GM19099 (cell line): ENCODE measurements around the gene SERTAD2.

Experiments
- POLR2A ChIP-seq: IDR thresholded peaks from 3 replicates; pipeline ENCODE4 v1.6.1; 2011; ENCODE audit warnings: low read depth; ENCODE audit not compliant: insufficient read length; ENCODE audit errors: extremely low read depth

SERTAD2 gene

DNA sequence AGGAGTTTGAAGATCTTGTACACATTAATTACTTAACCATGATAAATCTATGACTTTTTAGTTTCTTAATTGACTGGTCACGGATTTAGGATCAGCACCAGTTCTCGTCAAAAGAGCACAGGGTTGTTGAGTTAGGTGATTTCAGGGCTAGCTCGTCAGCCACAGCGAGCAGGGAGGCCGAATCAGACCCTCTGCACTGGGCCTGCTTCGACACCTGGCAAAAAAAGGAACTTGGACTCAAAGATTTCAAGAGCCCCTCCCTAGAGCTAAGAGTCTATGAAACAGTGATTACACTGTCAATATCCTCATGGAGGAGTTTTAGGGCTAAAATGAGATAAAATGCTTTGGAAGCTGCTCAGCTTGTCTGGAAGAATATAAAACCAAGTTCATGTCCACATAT lies 4.6 kb upstream of the SERTAD2 start:
- peak; percentile 30 for TF ChIP-seq POLR2A

DNA sequence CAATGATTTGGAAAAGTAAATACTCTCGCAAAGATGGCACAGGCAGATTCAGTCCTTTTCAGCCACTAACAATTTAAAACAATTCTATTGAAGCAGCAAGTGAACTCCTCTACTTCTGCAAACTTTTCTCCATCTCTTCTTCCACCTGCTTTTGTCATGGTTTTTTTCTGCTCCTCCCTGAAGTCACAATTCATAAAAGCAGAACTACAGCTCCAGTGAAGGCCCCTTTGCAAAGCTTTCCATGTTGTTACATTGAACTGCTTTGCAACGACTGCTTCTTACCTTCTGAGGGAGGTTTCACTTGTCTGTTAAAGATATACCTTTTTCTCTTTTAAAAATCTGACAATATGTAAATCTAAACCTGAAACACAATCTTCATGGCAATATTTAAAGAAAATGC lies 3.7 kb upstream of the SERTAD2 start:
- TF ChIP-seq POLR2A: peak; percentile 15

DNA sequence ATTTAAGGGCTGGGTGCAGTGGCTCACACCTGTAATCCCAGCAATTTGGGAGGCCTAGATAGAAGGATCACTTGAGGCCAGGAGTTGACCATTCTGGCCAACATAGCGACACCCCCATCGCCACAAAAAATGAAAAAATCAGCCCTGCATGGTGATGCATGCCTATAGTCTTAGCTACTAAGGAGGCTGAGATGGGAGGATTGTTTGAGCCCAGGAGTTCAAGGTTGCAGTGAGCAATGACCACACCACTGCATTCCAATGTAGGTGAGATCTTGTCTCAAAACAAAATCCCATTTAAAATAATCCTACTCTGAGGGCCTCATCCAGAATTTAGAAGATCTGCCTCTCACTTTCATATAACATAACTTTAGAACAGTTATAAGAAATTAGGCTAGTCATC lies 2.7 kb upstream of the SERTAD2 start:
- TF ChIP-seq POLR2A: no peak

GRCh38 chr2:64655873-64656272 lies 2.2 kb upstream of the SERTAD2 start:
- no peak for TF ChIP-seq POLR2A

- TF ChIP-seq POLR2A: no peak
Measured at GRCh38 chr2:64655018-64655664, 1.4 kb upstream of the SERTAD2 start.

DNA sequence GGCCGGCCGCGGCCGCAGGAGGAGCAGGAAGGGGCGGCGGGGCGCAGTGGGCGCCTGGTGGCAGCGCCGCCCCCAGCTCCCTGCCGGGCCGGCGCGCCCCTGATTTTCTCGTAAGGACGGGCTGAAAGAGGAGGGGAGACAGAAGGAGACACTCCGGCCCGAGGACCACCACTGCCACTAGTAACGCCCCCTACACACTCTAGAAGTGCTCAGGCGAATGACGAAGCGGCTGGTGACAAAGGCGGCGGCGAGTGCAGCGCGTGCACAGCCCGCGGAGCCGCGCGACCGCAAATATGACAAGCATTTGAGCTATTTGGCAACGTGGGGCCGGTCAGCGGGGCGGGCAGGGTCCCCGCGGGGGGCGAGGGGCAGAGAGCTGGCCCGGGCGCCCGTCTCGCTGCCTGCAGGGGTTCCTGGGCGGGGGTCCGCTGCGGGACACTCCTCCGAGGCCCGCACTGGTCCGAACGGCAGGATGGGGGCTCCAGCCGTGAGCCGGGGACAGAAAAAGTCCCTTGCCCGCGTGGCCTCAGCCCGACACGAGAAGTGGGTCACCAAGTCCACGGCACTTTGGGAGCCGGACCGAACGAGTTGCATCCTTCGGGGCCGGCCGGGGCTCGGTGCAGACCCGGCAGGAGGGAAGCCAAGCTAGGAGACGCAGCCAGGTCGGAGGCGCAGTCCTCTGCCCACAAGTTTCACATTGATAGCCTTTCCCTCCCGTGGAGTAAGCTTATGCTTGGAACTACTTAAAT lies 524 bp upstream of the SERTAD2 start:
- TF ChIP-seq POLR2A: peak; percentile 75

DNA sequence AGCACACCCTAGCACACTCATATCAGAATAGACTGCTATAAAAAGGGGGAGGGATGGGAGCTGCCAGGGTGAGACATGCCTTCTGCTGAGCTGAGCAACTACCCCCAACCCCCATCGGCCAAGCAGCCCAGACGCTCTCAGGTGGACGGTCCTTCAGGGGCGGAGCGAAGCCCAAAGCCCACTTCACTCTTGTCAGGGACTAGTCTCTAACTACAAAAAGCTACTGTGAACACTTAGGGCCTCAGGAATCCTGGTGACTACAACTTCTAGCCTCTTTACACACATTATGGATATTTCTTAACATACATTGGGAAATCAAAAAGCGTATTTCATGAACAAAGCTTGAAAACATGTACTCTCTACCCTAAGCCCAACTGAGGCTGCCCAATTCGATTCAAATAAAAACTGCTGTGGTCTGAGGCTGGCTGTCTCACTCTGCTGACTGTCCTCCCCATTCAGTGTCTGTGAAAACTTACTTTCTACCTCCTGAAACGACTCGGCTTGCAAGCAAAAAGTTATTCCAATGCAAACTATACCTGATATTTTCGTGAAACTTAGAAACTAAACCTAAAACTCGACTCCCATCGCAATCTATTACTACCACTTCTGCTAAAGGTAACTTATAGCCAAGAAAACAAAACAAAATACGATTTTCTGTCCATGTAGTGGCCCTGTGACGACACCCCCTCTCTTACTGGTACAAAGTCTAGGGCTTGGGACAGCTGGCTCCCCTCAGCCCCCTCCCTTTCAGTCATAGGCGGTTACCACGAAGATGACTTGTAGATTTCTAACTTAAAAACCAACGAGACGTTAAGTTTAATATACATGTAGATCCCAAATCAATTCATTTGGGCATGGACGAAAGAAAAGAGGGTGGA lies 1.2 kb downstream of the SERTAD2 start:
- TF ChIP-seq POLR2A: no peak

DNA sequence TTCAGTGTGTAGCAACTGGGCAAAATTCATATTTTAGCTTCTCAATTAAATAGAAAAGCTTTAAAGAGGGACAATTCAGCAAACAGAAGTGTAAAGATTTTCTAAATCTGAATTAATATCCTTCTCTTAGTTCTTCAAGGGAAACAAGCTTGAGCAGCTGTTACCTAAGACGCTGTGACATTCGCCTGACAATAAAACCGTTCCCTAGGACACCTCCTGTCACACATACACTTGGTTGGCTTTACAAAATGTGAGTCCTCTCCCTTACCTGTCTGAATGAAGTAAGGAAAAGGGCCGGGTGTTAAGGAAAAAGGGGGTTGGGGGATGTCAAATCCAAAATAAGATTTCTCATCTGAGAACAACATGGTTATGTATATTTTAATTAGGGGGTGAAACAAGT lies 2.1 kb downstream of the SERTAD2 start:
- TF ChIP-seq POLR2A: no peak

GRCh38 chr2:64650722-64651338 lies 2.9 kb downstream of the SERTAD2 start:
- TF ChIP-seq POLR2A: no peak

DNA sequence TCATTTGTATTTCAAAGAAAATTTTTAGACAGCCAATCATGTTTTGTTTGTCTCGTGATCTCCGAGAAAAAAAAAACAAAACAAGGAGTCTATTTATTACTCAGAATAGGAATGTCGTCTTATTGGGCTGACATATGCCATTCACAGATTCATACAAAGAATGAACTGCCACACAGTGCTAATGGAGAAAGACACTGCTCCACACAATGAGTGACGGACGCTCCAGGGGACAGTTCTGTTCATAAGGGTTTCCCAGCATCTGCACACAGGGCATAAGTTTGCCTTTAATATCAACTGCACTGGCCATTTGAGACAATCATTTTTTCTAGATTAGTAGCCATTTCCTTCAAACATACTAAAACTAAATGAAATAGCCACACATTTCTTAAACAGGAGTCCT lies 3.4 kb downstream of the SERTAD2 start:
- no peak for TF ChIP-seq POLR2A

- no peak for TF ChIP-seq POLR2A
Measured at GRCh38 chr2:64649626-64650025, 4.1 kb downstream of the SERTAD2 start.

DNA sequence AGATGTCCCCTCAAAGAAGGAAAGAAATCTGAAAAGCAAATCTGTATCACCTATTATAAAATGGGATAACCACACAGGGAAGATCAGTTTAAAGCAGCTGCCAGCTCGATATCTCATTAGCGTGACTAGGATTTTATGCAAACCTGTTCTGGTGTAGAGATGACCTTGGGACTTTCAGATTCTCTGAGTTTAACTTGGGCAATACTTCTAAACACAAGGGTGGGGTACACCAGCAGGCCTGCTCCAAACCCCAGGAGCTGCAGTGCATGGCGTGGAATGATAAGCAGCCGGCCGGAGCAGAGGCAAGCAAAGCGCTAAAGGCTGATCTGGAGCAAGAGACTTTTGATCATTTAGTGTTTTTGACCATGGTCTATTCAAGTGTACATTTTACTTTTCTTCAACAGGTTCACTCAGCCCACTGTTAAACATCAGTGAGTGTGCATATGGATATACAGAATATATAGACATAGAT lies 4.7 kb downstream of the SERTAD2 start:
- no peak for TF ChIP-seq POLR2A

DNA sequence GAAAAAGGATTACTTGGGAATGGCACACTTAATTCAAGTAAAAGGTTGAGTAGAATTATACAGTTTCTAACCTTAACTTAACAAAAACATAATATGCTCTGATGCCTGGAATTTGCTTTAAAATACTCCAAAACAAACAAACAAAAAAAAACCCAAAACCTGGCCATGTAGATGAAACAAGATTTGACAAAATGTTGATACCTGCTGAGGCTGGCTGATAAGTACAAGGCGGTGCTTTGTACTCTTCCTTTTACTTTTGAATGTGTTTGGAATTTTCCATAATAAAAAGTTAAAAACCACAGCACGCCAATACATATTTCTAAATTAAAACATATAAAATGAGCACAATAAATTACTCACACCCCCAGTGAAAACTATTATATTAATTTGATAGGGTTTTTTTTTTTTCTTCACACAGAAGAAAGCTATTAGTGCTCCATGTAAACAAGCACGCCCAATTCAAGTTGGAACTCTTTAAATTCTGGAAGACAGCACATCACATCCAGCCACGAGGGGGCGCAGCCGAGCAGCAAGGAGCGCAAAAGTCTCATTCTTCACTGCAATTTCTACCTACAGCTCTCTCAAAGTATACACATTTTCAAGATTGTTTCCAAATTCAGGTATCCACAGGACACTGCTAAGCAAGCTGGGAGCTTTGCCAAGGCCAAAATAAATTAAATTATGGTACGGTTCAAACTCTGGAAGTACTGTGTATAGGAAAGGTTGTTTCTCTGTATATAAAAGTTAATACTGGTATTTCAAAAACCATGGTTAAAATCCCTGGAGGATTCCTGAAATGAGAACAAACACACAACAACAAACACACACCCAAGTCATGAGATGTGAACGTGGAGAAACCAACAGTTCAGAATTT lies 7.5 kb downstream of the SERTAD2 start:
- no peak for TF ChIP-seq POLR2A
